Measurements from ENCODE around the gene UCHL1. TPM values are rescaled to one million over a fixed set of nuclear protein-coding genes. Genes with fewer than 3 reads are reported as not detected.

The UCHL1 gene
- total RNA-seq, 1 experiment from 2014 or later, result not detected

GRCh38 chr4:41315862-41316261 lies 59.1 kb downstream of the UCHL1 start:
- DNase-seq (ENCODE audit: low read depth, low spot score), result no peak
- in situ Hi-C loops (cut with HindIII; ENCODE audit: low pct_unique_long_range_greater_than_20kb, low sequenced_read_pairs), result no loop called here

Small RNAs within 50 kb of the gene (small RNA-seq; reads per million reads assigned to genes)
- 0 reads per million in 2 experiments for gene RF00019

Other genes starting within 250 kb of the UCHL1 start
- gene APBB2, start 42.4 kb upstream of the UCHL1 start, total RNA-seq (2014; rRNA removed; shearing (Covaris generic)), result 10.9 and 15.5 TPM in 2 replicates

Data from SK-MEL-5 (cell line).